Upper lobe of left lung (tissue), 4 donors: Measurements from ENCODE around the gene HTRA3.

Experiments
- EP300 ChIP-seq, 4 donors: sonication (generic); formaldehyde crosslinking; IDR thresholded peaks; one replicate each; pipeline ENCODE4 v1.5.1; 2017; ENCODE audit warnings: antibody characterized with exemption in 4 of 4, control low read depth in 2 of 4
- POLR2A ChIP-seq, 4 donors: fragments of 450-650 bp; IDR thresholded peaks; one replicate each; pipeline ENCODE4 v1.5.1; 2016 to 2017; ENCODE audit warnings: antibody characterized with exemption in 4 of 4, mild to moderate bottlenecking in 2 of 4

DNA sequence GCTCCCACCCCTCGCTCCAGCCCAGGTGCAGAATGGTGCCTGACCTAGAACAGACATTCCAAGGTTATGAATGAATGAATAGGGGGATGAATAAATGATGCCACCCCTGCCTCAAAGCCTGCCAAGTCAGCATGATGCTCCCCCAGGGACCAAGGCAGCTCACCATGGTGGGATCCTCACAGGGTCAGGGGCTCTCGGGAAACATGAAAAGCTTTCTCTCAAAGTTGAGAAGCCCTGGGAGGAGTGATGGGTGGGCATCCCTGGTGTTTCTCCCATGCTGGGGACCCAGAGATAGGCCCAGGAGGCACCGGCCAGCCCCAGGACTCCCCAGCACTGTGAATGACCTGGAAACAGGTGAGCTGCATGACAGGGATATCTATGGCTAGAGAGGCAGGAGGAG lies 58.9 kb downstream of the HTRA3 start:
- TF ChIP-seq EP300 (IDR thresholded peaks at IDR 0.05), result no peak
- no peak for TF ChIP-seq POLR2A (IDR thresholded peaks at IDR 0.05)
